ENCODE data around the gene CDH5.

Gene CDH5

DNA sequence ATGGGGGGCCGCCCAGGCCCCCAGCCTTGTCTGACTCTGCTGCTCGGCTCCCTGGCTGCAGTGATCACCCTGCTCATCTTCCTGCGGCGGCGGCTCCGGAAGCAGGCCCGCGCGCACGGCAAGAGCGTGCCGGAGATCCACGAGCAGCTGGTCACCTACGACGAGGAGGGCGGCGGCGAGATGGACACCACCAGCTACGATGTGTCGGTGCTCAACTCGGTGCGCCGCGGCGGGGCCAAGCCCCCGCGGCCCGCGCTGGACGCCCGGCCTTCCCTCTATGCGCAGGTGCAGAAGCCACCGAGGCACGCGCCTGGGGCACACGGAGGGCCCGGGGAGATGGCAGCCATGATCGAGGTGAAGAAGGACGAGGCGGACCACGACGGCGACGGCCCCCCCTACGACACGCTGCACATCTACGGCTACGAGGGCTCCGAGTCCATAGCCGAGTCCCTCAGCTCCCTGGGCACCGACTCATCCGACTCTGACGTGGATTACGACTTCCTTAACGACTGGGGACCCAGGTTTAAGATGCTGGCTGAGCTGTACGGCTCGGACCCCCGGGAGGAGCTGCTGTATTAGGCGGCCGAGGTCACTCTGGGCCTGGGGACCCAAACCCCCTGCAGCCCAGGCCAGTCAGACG lies 36.2 kb downstream of the CDH5 start:
- TF ChIP-seq, protein P1, sequence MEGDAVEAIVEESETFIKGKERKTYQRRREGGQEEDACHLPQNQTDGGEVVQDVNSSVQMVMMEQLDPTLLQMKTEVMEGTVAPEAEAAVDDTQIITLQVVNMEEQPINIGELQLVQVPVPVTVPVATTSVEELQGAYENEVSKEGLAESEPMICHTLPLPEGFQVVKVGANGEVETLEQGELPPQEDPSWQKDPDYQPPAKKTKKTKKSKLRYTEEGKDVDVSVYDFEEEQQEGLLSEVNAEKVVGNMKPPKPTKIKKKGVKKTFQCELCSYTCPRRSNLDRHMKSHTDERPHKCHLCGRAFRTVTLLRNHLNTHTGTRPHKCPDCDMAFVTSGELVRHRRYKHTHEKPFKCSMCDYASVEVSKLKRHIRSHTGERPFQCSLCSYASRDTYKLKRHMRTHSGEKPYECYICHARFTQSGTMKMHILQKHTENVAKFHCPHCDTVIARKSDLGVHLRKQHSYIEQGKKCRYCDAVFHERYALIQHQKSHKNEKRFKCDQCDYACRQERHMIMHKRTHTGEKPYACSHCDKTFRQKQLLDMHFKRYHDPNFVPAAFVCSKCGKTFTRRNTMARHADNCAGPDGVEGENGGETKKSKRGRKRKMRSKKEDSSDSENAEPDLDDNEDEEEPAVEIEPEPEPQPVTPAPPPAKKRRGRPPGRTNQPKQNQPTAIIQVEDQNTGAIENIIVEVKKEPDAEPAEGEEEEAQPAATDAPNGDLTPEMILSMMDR (IDR thresholded peaks at IDR 0.05; ENCODE audit: low read depth, low read length): no peak
- no peak overlapping the region for H3K4me3 ChIP-seq (ENCODE audit: low read depth, low read length)

- TF ChIP-seq, protein P1 (IDR thresholded peaks at IDR 0.05; ENCODE audit: low read depth, low read length): no peak
- H3K4me3 ChIP-seq (ENCODE audit: low read depth, low read length): no peak overlapping the region
Observed at GRCh38 chr16:66403531-66404145, 37.1 kb downstream of the CDH5 start.

- no peak overlapping the region for H3K4me3 ChIP-seq (ENCODE audit: low read depth, low read length)
- TF ChIP-seq, protein P1 (IDR thresholded peaks at IDR 0.05; ENCODE audit: low read depth, low read length): no peak
Observed at GRCh38 chr16:66405057-66405783, 38.7 kb downstream of the CDH5 start.

DNA sequence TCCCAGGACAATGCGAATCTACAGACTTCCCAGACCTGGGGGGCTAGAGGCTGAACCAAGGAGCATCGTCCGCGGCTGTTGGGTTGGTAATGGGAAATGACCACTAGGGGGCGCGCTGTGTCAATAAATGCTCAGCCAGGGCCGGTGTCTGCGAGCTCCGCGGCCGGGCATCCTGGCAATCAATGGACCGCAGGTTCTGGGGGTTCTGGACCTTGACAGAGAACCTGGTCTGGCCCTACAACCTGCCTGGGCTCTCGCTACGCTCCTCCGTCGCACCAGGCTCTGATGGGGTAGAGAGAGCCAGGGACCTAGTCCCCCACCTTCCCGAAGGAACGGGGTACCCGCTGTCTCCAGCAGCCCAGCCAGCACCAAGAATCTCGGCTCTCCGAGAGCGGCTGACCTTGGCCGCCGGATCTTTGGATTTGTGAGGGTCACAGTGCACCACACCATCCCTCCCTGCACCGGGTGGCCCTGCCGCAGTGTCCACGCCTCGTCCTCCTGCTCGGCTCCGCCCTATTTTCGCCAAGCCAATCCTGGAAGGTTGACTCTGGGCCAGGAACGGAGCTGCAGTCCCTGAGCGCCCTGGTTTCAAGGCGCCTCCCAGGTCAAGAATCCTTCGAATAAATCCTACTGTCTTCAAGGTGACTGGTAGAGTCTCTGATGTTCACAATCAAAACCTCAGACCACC lies 40.2 kb downstream of the CDH5 start:
- peak overlapping the region; percentile 65 for H3K4me3 ChIP-seq (ENCODE audit: low read depth, low read length)

DNA sequence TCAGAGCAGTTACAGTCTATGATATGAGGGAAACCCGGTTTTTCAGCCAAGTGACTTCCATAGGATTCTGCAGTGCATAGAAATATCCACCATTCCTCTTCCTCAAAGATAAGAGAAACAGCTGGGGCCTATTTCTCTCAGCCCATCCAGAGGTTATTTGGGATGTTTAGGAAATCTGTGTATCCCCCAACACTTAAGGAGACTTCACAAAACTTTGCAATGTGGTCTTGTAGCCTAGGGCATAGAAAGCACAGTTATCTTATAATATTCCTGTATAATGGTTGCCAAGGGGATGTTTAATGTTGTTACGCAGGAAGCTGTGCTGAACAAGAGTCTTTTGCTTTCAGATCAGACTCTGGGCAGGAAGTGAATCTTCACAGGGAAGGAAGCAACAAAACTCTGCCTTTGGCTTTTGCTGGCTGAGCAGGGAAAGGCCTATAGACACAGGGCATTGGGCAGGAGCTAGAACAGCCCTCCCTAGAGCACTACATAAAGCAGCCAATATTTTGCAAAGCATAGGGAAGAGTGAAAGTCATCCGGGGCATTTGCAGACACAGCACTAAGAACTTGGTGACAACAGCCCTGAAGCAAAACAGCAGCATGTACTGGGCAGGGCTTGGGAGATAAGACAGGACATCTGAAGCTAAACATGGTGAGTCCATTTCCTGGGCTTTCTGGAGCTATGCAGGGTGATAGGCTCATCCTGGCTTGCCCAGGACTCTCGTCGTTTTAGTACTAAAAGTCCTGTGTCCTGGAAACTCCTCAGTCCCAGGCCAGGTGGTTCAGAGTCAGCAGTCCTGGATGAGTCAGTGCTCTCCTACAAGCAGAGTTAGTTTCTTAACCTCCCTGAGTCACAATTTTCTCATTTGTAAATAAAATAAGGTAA lies 41.9 kb downstream of the CDH5 start:
- TF ChIP-seq, protein P1 (IDR thresholded peaks at IDR 0.05; ENCODE audit: low read depth, low read length): no peak
- peak overlapping the region; percentile 37 for H3K4me3 ChIP-seq (ENCODE audit: low read depth, low read length)

More for the DNA sequence above, 40.2 kb downstream of the CDH5 start:
- TF ChIP-seq, protein P1 (IDR thresholded peaks at IDR 0.05; ENCODE audit: low read depth, low read length): peak; percentile 74

DNA sequence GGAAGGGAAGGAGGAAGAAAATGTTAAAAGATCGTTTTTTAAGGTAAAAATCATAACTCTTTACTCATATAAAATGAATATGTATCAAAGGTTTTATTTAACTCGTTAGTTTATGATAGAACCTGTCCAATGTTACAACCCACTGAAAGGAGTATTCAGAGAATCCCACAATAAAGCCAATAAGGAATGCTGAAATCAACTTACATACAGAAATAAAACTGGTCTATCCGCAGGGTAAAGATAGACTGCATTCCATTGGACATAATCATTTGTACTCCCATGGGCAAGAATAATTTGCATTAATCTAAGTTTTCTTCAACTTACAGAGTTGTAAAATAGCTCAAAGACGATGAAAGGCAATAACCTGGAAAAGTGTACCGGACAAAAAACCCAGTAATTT lies 42.7 kb downstream of the CDH5 start:
- no peak overlapping the region for H3K4me3 ChIP-seq (ENCODE audit: low read depth, low read length)
- TF ChIP-seq, protein P1 (IDR thresholded peaks at IDR 0.05; ENCODE audit: low read depth, low read length): no peak

All from WI38 (cell line).